ENCODE measurements around the gene ADAP2.

The ADAP2 gene

GRCh38 chr17:30947796-30948195, 26.1 kb downstream of the ADAP2 start:
- H3K4me3 ChIP-seq (ENCODE audit: low read depth, low read length): no peak overlapping the region
- ChIA-PET POLR2A (no interaction called here), CTCF (no interaction called here)
- DNase-seq (ENCODE audit: low read depth, low spot score): no peak
- TF ChIP-seq CTCF (IDR thresholded peaks at IDR 0.05; ENCODE audit: insufficient read depth, low read length, missing control alignments): no peak

- DNase-seq (ENCODE audit: low read depth, low spot score): no peak
- ChIA-PET CTCF (no interaction called here), POLR2A (no interaction called here)
- H3K4me3 ChIP-seq (ENCODE audit: low read depth, low read length): no peak overlapping the region
- no peak for TF ChIP-seq CTCF (IDR thresholded peaks at IDR 0.05; ENCODE audit: insufficient read depth, low read length, missing control alignments)
Measured at GRCh38 chr17:30950189-30950588, 28.4 kb downstream of the ADAP2 start.

- H3K4me3 ChIP-seq (ENCODE audit: low read depth, low read length): no peak overlapping the region
- ChIA-PET CTCF (no interaction called here), POLR2A (no interaction called here)
- TF ChIP-seq CTCF (IDR thresholded peaks at IDR 0.05; ENCODE audit: insufficient read depth, low read length, missing control alignments): no peak
- DNase-seq (ENCODE audit: low read depth, low spot score): no peak
Measured at GRCh38 chr17:30950669-30951399, 29.1 kb downstream of the ADAP2 start.

GRCh38 chr17:30952638-30953393, 31.1 kb downstream of the ADAP2 start:
- ChIA-PET POLR2A (no interaction called here), CTCF (interaction anchor here (0.6 kb wide), 1 partner anchor 617 kb away, joined by 4 read pairs; no protein-coding TSS in a partner anchor)
- no peak overlapping the region for H3K4me3 ChIP-seq (ENCODE audit: low read depth, low read length)
- TF ChIP-seq CTCF (IDR thresholded peaks at IDR 0.05; ENCODE audit: insufficient read depth, low read length, missing control alignments): no peak
- DNase-seq (ENCODE audit: low read depth, low spot score): no peak

- no peak overlapping the region for H3K4me3 ChIP-seq (ENCODE audit: low read depth, low read length)
- ChIA-PET POLR2A (interaction anchor here (0.6 kb wide), 1 partner anchor 10 kb away, joined by 3 read pairs; no protein-coding TSS in a partner anchor), CTCF (interaction anchor here (1.1 kb wide), 1 partner anchor 22 kb away, joined by 3 read pairs; no protein-coding TSS in a partner anchor)
- DNase-seq (ENCODE audit: low read depth, low spot score): no peak
- TF ChIP-seq CTCF (IDR thresholded peaks at IDR 0.05; ENCODE audit: insufficient read depth, low read length, missing control alignments): no peak
Measured at GRCh38 chr17:30954046-30954830, 32.5 kb downstream of the ADAP2 start.

Data from AG04449 (cell line).